Activated CD4-positive, alpha-beta T cell treated with anti-CD3 and anti-CD28 coated beads, Interleukin-2, Interleukin-4, amounts not matched to agents 100 ng/mL and 50 ng/mL, durations not matched to agents 16 hours and 8 hours (primary cell): ENCODE measurements around the gene CADPS2.

Experiments
- DNase-seq: peaks from one replicate; pipeline ENCODE4 v3.0.0-alpha.2; 2020; ENCODE audit warnings: low spot score

The CADPS2 gene

GRCh38 chr7:122448893-122449589, 437.2 kb downstream of the CADPS2 start:
- no peak for DNase-seq

DNA sequence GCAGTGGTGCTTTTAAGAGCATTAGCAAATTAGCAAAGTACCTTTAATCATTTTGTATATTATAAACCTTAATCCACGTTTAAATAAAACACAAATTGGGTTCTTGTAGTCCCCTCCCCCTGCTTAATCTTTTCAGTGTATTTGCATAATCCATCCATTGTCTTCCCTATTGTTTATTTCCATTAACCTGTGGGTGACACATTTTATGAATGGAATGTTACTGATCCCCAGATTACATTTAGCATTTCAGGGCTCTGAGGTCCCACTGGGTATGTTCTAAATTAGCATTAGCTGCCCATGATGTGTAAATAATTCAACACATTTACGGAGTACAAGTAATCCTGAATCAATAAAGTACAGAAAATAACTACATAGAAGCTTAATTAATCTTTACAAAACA, 443.3 kb downstream of the CADPS2 start:
- DNase-seq = no peak

DNA sequence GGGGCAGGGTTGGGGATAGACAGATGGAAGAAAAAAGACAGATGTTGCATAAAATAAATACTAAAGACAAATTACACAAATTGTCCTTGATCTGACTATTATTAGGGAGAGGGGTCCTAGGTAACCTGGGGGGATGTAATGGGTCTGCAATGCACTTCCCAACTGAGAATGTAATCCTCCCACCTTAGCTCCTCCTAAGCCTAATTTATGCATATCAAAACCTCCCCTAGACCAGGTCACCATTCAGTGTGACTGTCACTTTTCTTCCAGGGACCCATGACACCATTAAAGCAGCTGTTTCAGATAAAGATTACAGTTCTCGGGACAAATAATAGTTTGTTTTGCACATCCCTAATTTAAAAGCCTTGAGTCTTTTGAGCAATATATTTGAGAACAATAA, 447.8 kb downstream of the CADPS2 start:
- DNase-seq = no peak

GRCh38 chr7:122438006-122438405, 448.3 kb downstream of the CADPS2 start:
- DNase-seq = no peak

GRCh38 chr7:122433765-122434164, 452.5 kb downstream of the CADPS2 start:
- no peak for DNase-seq

- no peak for DNase-seq
Measured at GRCh38 chr7:122430710-122431109, 455.6 kb downstream of the CADPS2 start.

GRCh38 chr7:122429926-122430325, 456.3 kb downstream of the CADPS2 start:
- no peak for DNase-seq

GRCh38 chr7:122425731-122426130, 460.5 kb downstream of the CADPS2 start:
- DNase-seq = no peak

GRCh38 chr7:122423591-122423990, 462.7 kb downstream of the CADPS2 start:
- DNase-seq = no peak

- no peak for DNase-seq
Measured at GRCh38 chr7:122416336-122416735, 469.9 kb downstream of the CADPS2 start.

- DNase-seq = no peak
Measured at GRCh38 chr7:122415510-122415909, 470.8 kb downstream of the CADPS2 start.

DNA sequence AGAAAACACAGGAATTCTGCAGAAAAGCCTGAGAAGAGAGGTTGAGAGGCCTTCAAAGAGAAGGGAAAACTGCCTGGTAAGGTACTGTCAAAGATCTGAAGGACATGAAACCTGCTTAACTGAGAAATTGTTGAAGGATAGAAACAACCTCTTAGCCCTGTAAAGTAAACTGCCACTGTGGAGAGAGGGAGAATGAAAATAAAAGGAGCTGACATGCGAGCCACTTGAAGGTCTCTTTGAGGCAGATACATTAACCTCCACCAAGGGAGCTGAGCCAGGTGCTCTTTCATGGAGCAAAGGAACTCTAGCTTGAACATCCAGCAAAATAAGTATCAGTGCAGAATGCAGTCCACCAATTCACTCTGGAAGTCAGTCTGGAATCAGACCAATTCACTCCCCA, 472.9 kb downstream of the CADPS2 start:
- no peak for DNase-seq

GRCh38 chr7:122412883-122413282, 473.4 kb downstream of the CADPS2 start:
- DNase-seq = no peak

GRCh38 chr7:122412441-122412840, 473.8 kb downstream of the CADPS2 start:
- no peak for DNase-seq

DNA sequence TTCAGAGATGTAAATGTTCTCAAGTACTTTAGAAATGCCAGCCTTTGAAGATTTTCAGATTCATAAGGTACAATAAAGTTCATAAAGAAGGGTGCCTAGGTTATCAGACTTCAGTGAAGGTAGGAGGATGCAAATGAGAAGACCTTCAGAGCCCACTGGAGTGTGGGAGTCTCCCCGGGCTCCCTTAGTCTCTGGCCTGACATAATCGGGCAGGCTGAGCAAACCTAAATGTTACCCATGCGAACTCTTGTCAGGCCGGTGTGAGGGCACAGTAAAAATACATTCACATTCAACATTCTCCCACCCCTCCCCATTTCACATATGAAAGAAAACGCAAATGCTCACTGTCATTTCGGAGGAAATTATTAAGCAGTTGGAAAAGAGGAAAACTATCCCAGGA, 479.1 kb downstream of the CADPS2 start:
- no peak for DNase-seq

DNA sequence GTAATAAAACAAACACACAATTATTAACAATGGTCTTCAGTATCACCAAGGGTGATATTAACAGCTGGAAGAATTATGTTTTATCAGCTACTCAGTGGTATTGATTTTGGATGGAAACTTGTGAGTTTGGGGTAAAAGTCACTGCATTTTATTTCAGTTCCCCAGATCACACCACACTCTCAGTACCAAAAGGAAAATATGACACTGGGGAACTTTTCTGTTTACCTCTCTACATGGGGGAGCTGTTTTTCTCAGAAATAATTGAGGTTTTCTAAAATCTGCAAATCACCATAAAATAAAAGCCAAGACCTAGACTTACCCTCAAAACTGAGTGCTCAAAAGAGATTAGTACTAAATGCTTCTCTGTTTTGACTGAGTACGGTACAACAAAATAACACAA, 483.1 kb downstream of the CADPS2 start:
- DNase-seq = no peak

DNA sequence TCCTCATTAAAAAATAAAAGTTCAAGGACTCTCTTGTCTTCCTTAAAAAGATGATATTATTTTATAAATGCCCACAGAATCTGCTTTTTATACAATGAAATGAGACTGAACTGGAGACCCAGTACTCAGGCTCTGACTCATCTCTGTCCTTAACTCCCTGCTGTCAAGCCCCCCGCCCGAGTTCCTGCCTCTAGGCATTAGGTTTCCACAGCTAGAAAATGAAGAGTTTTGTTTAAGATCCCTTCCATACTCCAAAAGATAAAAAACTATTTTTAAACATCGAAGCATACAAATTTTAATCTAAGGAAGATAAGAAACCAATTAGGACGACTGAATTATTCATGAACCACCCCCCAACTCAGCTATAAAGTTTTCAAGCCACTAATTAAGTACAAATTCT, 484.0 kb downstream of the CADPS2 start:
- no peak for DNase-seq

- no peak for DNase-seq
Measured at GRCh38 chr7:122397381-122397780, 488.9 kb downstream of the CADPS2 start.

- DNase-seq = no peak
Measured at GRCh38 chr7:122394512-122394911, 491.7 kb downstream of the CADPS2 start.

DNA sequence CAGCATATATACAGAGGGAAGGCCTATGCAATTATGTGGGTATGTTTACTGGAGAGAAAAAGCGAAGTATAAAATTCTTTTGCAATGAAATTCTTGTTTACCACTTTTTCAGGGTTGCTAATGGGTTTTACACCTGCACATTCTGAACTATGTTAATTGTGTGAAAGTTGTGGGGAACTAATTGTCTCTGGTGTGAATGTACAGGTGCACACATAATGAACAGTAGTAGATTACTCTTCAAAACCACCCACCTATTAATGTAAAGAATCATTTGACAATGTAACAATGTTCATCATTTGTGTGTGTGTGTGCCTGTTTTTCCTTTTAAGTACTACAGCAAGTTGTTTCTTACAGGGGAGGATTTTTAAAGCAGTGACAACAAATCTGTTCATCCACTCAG, 501.7 kb downstream of the CADPS2 start:
- DNase-seq = no peak

GRCh38 chr7:122383934-122384333, 502.3 kb downstream of the CADPS2 start:
- no peak for DNase-seq

DNA sequence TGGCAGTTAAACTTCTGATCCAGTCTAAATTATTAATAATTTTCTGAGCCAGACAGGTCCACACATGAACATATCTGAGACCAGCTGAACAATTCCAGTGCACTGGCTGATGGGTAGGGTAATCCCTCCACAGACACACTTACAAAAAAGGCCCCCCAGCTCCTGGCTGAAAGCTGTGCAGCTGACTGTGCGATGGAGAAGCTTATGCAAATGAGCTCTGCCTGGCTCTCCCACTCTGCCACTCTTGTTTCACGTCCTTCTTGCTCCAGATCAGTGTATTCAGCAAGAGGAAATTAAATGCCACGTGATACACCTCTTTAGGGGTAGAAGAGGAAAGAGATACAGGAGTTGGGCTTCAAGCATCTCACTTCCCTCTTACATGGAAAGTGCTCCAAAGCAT, 505.3 kb downstream of the CADPS2 start:
- DNase-seq = no peak

GRCh38 chr7:122379491-122379890, 506.8 kb downstream of the CADPS2 start:
- no peak for DNase-seq

- DNase-seq = no peak
Measured at GRCh38 chr7:122369756-122370155, 516.5 kb downstream of the CADPS2 start.
